HCT116 (cell line): ENCODE data around the gene RBP2. TPM values are rescaled to one million over a fixed set of nuclear protein-coding genes. Genes with fewer than 3 reads are reported as not detected.

ENCODE experiments used
- ATAC-seq: fragments of 200-7000 bp; cut with Tn5 transposase; 2 replicates; pipeline ENCODE4 v1.9.1; 2020; ENCODE audit warnings: mild to moderate bottlenecking, moderate library complexity
- BruUV-seq: library from RNA; stranded (reverse); fragments of 400-500 nt; replicated peaks from 2 replicates; lab custom pipeline; 2021; lab: Mats Ljungman, UMichigan
- CTCF ChIA-PET: fragments of 300-600 bp; sonication (Branson Sonifier 250); formaldehyde crosslinking; loops from one replicate; lab custom pipeline; 2021; ENCODE audit warnings: antibody characterized with exemption; lab: Charles Lee
- POLR2A ChIA-PET: fragments of 300-600, 350-600 bp; sonication (Branson Sonifier 250); formaldehyde crosslinking; loops from one replicate; lab custom pipeline; 2021; ENCODE audit warnings: antibody characterized with exemption; lab: Charles Lee
- RAD21 ChIA-PET, 2 experiments: fragments of 300-600 bp; sonication (Branson Sonifier 250); formaldehyde crosslinking; loops; one replicate each; lab custom pipeline; 2023; ENCODE audit warnings: low total read pairs in 2 of 2; ENCODE audit not compliant: uncharacterized antibody in 2 of 2, unreplicated experiment in 2 of 2, low non-redundant PET in 1 of 2; lab: Charles Lee
- DNase-seq: peaks from one replicate; pipeline ENCODE4 v3.0.0-alpha.2; 2010; ENCODE audit warnings: low read depth, low spot score
- H2AFZ ChIP-seq: fragments of 200-600 bp; shearing (Covaris generic), sonication (generic); 2 replicates; pipeline ENCODE4 v1.6.1; 2017; ENCODE audit warnings: low read depth, mixed run types, mixed read lengths, antibody characterized with exemption, low read length; ENCODE audit not compliant: poor library complexity, severe bottlenecking
- H3K27ac ChIP-seq: 2 replicates; pipeline ENCODE4 v1.5.1; 2012; ENCODE audit warnings: low read depth, low read length
- H3K27me3 ChIP-seq: fragments of 200-600 bp; sonication (generic); 2 replicates; pipeline ENCODE4 v1.6.1; 2016; ENCODE audit warnings: mixed run types, low read length, mixed read lengths; ENCODE audit not compliant: insufficient read depth
- H3K36me3 ChIP-seq, 2 experiments: fragments of 200-500 bp in 1 of 2; fragments of 200-600 bp in 1 of 2; sonication (Bioruptor generic) in 1 of 2; sonication (generic) in 1 of 2; 2 replicates each; pipeline versions ENCODE4 v1.5.1 to v1.6.1; 2014 to 2016; ENCODE audit warnings: low read length in 2 of 2, inconsistent platforms in 1 of 2, mixed read lengths in 1 of 2, mixed run types in 1 of 2; ENCODE audit not compliant: insufficient read depth in 2 of 2, control insufficient read depth in 1 of 2
- H3K4me1 ChIP-seq, 2 experiments: fragments of 200-600 bp in 1 of 2; sonication (generic) in 1 of 2; 2 replicates each; pipeline versions ENCODE4 v1.5.1 to v1.6.1; 2012 to 2017; ENCODE audit warnings: low read length in 2 of 2, inconsistent platforms in 1 of 2, mild to moderate bottlenecking in 1 of 2, mixed read lengths in 1 of 2, mixed run types in 1 of 2, moderate library complexity in 1 of 2; ENCODE audit not compliant: insufficient read depth in 2 of 2, control insufficient read depth in 1 of 2
- H3K4me2 ChIP-seq: fragments of 200-600 bp; sonication (generic); 2 replicates; pipeline ENCODE4 v1.6.1; 2017; ENCODE audit warnings: mixed run types, low read length, mixed read lengths
- H3K4me3 ChIP-seq, 2 experiments: fragments of 200-600 bp in 1 of 2; sonication (generic) in 1 of 2; replicated peaks in 1 of 2; 2 replicates each; pipeline ENCODE4 v1.5.1; 2011 to 2016; ENCODE audit warnings: low read length in 2 of 2, control low read depth in 1 of 2, low read depth in 1 of 2, mild to moderate bottlenecking in 1 of 2, mixed read lengths in 1 of 2, mixed run types in 1 of 2
- H3K79me2 ChIP-seq: fragments of 200-600 bp; sonication (generic); 2 replicates; pipeline ENCODE4 v1.6.1; 2017; ENCODE audit warnings: mild to moderate bottlenecking, mixed run types, low read length, moderate library complexity, mixed read lengths; ENCODE audit not compliant: insufficient read depth
- H3K9ac ChIP-seq: fragments of 200-600 bp; sonication (generic); 2 replicates; pipeline ENCODE4 v1.6.1; 2016; ENCODE audit warnings: low read length, mixed read lengths
- H3K9me2 ChIP-seq: fragments of 200-600 bp; sonication (generic), shearing (Covaris generic); 2 replicates; pipeline ENCODE4 v1.6.1; 2017; ENCODE audit warnings: mixed run types, mild to moderate bottlenecking, moderate library complexity; ENCODE audit not compliant: insufficient read depth
- H3K9me3 ChIP-seq, 2 experiments: fragments of 200-500 bp in 1 of 2; fragments of 200-600 bp in 1 of 2; sonication (Bioruptor generic) in 1 of 2; sonication (generic) in 1 of 2; 2 replicates each; pipeline ENCODE4 v1.6.1; 2014 to 2017; ENCODE audit warnings: low read length in 2 of 2, mixed read lengths in 2 of 2, inconsistent platforms in 1 of 2, low read depth in 1 of 2, mild to moderate bottlenecking in 1 of 2, mixed run types in 1 of 2, moderate library complexity in 1 of 2; ENCODE audit not compliant: control insufficient read depth in 1 of 2, insufficient read depth in 1 of 2
- H4K20me1 ChIP-seq: fragments of 200-600 bp; sonication (generic), shearing (Covaris generic); 2 replicates; pipeline ENCODE4 v1.6.1; 2017; ENCODE audit warnings: mixed run types, mild to moderate bottlenecking, moderate library complexity; ENCODE audit not compliant: insufficient read depth
- CBX3 ChIP-seq: IDR thresholded peaks from 2 replicates; pipeline ENCODE4 v1.6.1; 2012; ENCODE audit warnings: low read depth
- CEBPB ChIP-seq: IDR thresholded peaks from 2 replicates; pipeline ENCODE4 v1.6.1; 2012; ENCODE audit warnings: low read depth
- EGR1 ChIP-seq: IDR thresholded peaks from 2 replicates; pipeline ENCODE4 v1.6.1; 2012; ENCODE audit warnings: low read depth
- EZH2 ChIP-seq: fragments of 200-600 bp; sonication (generic); IDR thresholded peaks from 2 replicates; pipeline ENCODE4 v1.6.1; 2017; ENCODE audit warnings: antibody characterized with exemption, mixed run types
- EZH2phosphoT487 ChIP-seq: fragments of 200-600 bp; IDR thresholded peaks from 2 replicates; pipeline ENCODE4 v1.6.1; 2018; ENCODE audit warnings: antibody characterized with exemption, borderline replicate concordance
- FOSL1 ChIP-seq: IDR thresholded peaks from 2 replicates; pipeline ENCODE4 v1.6.1; 2012; ENCODE audit warnings: low read depth
- JUND ChIP-seq: IDR thresholded peaks from 2 replicates; pipeline ENCODE4 v1.6.1; 2012
- POLR2AphosphoS5 ChIP-seq: IDR thresholded peaks from 2 replicates; pipeline ENCODE4 v1.6.1; 2011; ENCODE audit warnings: mild to moderate bottlenecking, low read depth, low read length, moderate library complexity
- RAD21 ChIP-seq: IDR thresholded peaks from 2 replicates; pipeline ENCODE4 v1.6.1; 2012; ENCODE audit warnings: low read depth, mild to moderate bottlenecking
- SIN3A ChIP-seq: IDR thresholded peaks from 2 replicates; pipeline ENCODE4 v1.6.1; 2012; ENCODE audit warnings: low read depth
- SP1 ChIP-seq: IDR thresholded peaks from 2 replicates; pipeline ENCODE4 v1.6.1; 2012; ENCODE audit warnings: low read depth
- SRF ChIP-seq: IDR thresholded peaks from 2 replicates; pipeline ENCODE4 v1.6.1; 2012; ENCODE audit warnings: low read depth
- TCF7L2 ChIP-seq: IDR thresholded peaks from 2 replicates; pipeline ENCODE4 v1.7.0; 2011; ENCODE audit warnings: borderline replicate concordance, inconsistent platforms; ENCODE audit not compliant: insufficient read depth, insufficient read length; ENCODE audit errors: extremely low read depth
- YY1 ChIP-seq: IDR thresholded peaks from 2 replicates; pipeline ENCODE4 v1.6.1; 2011; ENCODE audit warnings: low read length, low read depth, moderate library complexity, mild to moderate bottlenecking; ENCODE audit not compliant: insufficient replicate concordance; ENCODE audit errors: extremely low read depth
- ZFX ChIP-seq: fragments of 450-650 bp; IDR thresholded peaks from 2 replicates; pipeline ENCODE4 v1.6.1; 2017
- ZNF274 ChIP-seq: fragments of 200-500 bp; sonication (Bioruptor generic); IDR thresholded peaks from 2 replicates; pipeline ENCODE4 v1.6.1; 2014; ENCODE audit warnings: mild to moderate bottlenecking, low read depth, low read length, inconsistent platforms
- intact Hi-C: fragments of 100-400 bp; cut with micrococcal nuclease; formaldehyde crosslinking; loops from 2 replicates; pipeline ENCODE4 v1.10.0; 2022
- total RNA-seq: library from RNA; stranded (reverse); gene quantifications from one replicate; pipeline ENCODE4 v1.2.1, GENCODE V29; 2021; ENCODE audit not compliant: unreplicated experiment
- TF ChIP-seq, protein P1 (sequence below): IDR thresholded peaks from 2 replicates; pipeline ENCODE4 v1.6.1; 2012; ENCODE audit warnings: low read depth
- TF ChIP-seq, protein P2 (sequence below), 3 experiments: fragments of 200-600 bp in 1 of 3; sonication (generic) in 1 of 3; IDR thresholded peaks in 2 of 3; conservative IDR thresholded peaks in 1 of 3; 2 replicates each; pipeline ENCODE4 v1.5.1; 2012 to 2017; ENCODE audit warnings: low read depth in 2 of 3, low read length in 2 of 3, antibody characterized with exemption in 1 of 3, borderline replicate concordance in 1 of 3, control low read depth in 1 of 3, mild to moderate bottlenecking in 1 of 3, mixed read lengths in 1 of 3, mixed run types in 1 of 3, moderate library complexity in 1 of 3; ENCODE audit not compliant: insufficient read depth in 1 of 3
- TF ChIP-seq, protein P3 (sequence below): IDR thresholded peaks from 2 replicates; pipeline ENCODE4 v1.6.1; 2012
- TF ChIP-seq, protein P4 (sequence below): IDR thresholded peaks from 2 replicates; pipeline ENCODE4 v1.6.1; 2012

The RBP2 gene
- total RNA-seq, 1 experiment from 2014 or later = not detected

DNA sequence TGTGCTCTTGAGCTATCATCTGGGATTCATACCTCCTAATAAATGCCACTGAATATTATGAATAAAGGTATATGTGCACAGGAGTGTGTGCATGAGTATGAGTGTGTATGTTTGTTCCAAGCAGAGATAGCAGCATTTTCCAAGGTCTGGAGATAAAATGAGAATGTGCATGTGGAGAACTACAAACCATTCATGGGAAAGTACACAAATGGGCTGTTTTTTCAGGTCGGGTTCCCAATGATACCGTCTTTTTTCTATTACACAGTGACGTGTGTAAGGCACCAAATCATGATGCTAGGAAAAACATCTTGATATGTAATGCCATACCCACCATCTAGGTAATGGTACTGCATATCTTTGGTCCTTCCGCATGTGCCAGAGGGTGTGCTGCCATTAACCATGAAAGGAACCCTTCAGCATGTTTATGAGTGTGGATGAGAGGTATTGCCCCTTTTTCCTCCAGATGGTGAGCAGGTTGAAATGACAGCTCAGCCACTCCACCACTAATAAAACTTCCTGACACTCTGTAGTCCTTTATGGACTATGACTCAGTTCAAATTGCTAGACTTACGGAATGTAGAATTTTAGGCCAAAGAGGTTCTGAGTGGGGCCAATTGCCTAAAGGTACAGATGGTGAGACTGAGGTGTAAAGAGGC is 50.4 kb downstream of the RBP2 start:
- Histone ChIP-seq H3K4me2 (no peak overlapping the region), H3K36me3 (no peaks in the 10 kb centered on the region), H3K9me3 (no peaks in the 10 kb centered on the region), H3K9ac (no peak overlapping the region), H3K4me3 (no peak overlapping the region), H3K27ac (no peak overlapping the region), H4K20me1 (no peaks in the 10 kb centered on the region), H2AFZ (no peak overlapping the region), H3K27me3 (no peaks in the 10 kb centered on the region), H3K9me2 (no peaks in the 10 kb centered on the region), H3K79me2 (no peaks in the 10 kb centered on the region), H3K4me1 (no peaks in the 10 kb centered on the region)
- DNase-seq (no peak), ATAC-seq (no peak)
- ChIA-PET RAD21 (no interaction called here), POLR2A (no interaction called here), CTCF (interaction anchor here (3.3 kb wide), 1 partner anchor 136 kb away, joined by 40 read pairs; no protein-coding TSS in a partner anchor)
- no peak for TF ChIP-seq EGR1
- TF ChIP-seq EZH2 = no peak
- no peak for TF ChIP-seq POLR2AphosphoS5
- TF ChIP-seq EZH2phosphoT487 = no peak
- no peak for TF ChIP-seq SIN3A
- no peak for TF ChIP-seq SRF
- no peak for TF ChIP-seq SP1
- no peak for TF ChIP-seq CBX3
- TF ChIP-seq, protein P1, sequence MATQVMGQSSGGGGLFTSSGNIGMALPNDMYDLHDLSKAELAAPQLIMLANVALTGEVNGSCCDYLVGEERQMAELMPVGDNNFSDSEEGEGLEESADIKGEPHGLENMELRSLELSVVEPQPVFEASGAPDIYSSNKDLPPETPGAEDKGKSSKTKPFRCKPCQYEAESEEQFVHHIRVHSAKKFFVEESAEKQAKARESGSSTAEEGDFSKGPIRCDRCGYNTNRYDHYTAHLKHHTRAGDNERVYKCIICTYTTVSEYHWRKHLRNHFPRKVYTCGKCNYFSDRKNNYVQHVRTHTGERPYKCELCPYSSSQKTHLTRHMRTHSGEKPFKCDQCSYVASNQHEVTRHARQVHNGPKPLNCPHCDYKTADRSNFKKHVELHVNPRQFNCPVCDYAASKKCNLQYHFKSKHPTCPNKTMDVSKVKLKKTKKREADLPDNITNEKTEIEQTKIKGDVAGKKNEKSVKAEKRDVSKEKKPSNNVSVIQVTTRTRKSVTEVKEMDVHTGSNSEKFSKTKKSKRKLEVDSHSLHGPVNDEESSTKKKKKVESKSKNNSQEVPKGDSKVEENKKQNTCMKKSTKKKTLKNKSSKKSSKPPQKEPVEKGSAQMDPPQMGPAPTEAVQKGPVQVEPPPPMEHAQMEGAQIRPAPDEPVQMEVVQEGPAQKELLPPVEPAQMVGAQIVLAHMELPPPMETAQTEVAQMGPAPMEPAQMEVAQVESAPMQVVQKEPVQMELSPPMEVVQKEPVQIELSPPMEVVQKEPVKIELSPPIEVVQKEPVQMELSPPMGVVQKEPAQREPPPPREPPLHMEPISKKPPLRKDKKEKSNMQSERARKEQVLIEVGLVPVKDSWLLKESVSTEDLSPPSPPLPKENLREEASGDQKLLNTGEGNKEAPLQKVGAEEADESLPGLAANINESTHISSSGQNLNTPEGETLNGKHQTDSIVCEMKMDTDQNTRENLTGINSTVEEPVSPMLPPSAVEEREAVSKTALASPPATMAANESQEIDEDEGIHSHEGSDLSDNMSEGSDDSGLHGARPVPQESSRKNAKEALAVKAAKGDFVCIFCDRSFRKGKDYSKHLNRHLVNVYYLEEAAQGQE = no peak
- TF ChIP-seq RAD21 = no peak
- no peak for TF ChIP-seq CEBPB
- TF ChIP-seq ZNF274 = no peak
- TF ChIP-seq, protein P2, sequence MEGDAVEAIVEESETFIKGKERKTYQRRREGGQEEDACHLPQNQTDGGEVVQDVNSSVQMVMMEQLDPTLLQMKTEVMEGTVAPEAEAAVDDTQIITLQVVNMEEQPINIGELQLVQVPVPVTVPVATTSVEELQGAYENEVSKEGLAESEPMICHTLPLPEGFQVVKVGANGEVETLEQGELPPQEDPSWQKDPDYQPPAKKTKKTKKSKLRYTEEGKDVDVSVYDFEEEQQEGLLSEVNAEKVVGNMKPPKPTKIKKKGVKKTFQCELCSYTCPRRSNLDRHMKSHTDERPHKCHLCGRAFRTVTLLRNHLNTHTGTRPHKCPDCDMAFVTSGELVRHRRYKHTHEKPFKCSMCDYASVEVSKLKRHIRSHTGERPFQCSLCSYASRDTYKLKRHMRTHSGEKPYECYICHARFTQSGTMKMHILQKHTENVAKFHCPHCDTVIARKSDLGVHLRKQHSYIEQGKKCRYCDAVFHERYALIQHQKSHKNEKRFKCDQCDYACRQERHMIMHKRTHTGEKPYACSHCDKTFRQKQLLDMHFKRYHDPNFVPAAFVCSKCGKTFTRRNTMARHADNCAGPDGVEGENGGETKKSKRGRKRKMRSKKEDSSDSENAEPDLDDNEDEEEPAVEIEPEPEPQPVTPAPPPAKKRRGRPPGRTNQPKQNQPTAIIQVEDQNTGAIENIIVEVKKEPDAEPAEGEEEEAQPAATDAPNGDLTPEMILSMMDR (IDR thresholded peaks at IDR 0.05 in 2 of 3, conservative IDR thresholded peaks at IDR 0.05 in 1 of 3; ENCODE audit: borderline replicate concordance in 1 of 3, insufficient read depth in 1 of 3, low read depth in 2 of 3, low read length in 2 of 3) = no peak
- no peak for TF ChIP-seq YY1
- TF ChIP-seq, protein P3, sequence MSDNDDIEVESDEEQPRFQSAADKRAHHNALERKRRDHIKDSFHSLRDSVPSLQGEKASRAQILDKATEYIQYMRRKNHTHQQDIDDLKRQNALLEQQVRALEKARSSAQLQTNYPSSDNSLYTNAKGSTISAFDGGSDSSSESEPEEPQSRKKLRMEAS = no peak
- no peak for TF ChIP-seq JUND
- no peak for TF ChIP-seq ZFX
- TF ChIP-seq, protein P4, sequence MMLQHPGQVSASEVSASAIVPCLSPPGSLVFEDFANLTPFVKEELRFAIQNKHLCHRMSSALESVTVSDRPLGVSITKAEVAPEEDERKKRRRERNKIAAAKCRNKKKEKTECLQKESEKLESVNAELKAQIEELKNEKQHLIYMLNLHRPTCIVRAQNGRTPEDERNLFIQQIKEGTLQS = no peak
- TF ChIP-seq TCF7L2 = no peak
- TF ChIP-seq FOSL1 = no peak
- no TSS peak for BruUV-seq
- intact Hi-C loops = loop anchor here (2.0 to 10.0 kb wide), 3 partner anchors 203 to 629 kb away; partner anchors contain the start of gene CLSTN2
